ENCODE measurements around the gene DDA1.
"Not testable (repeated sequence)": the region's sequence is repeated elsewhere in the genome, so short reads cannot be mapped to it uniquely, and the experiment has no call there.

DDA1 gene

GRCh38 chr19:17347877-17348276, 38.5 kb downstream of the DDA1 start:
- no peaks in the 10 kb centered on the region for H3K4me1 ChIP-seq (ENCODE audit: control insufficient read depth, low read depth, low read length)
- no peak overlapping the region for H3K9ac ChIP-seq (ENCODE audit: low read length)
- no peak overlapping the region for H3K27ac ChIP-seq (ENCODE audit: low read length)
- no peaks in the 10 kb centered on the region for H3K27me3 ChIP-seq (ENCODE audit: control insufficient read depth, insufficient read depth, low read length)
- H3K36me3 ChIP-seq (ENCODE audit: control insufficient read depth, low read depth, low read length): no peaks in the 10 kb centered on the region
- no peaks in the 10 kb centered on the region for H3K9me3 ChIP-seq (ENCODE audit: control insufficient read depth, low read depth, low read length)
- H3K4me3 ChIP-seq (ENCODE audit: low read length): no peak overlapping the region

DNA sequence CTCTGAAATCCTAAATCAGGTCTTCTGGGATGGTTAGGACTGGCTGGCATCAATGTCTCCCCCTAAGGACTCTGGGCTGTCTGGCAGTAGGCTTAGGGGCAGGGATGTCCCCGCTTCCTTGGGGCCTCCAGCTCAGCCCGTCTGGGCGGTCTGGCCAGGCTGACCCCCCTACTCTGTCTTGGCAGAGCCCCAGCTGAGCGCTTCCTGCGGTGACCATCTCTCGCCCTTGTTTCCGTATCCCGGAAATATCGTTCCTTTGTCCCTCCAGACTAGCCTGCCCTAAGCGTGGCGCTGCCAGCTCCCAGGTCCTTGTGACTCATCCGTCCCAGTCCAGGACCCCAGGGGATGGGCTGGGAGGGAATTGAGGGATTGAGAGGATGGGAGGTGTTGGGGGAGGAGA, 39.3 kb downstream of the DDA1 start:
- H3K9ac ChIP-seq (ENCODE audit: low read length): peak overlapping the region; percentile 26
- H3K9me3 ChIP-seq (ENCODE audit: control insufficient read depth, low read depth, low read length): no peaks in the 10 kb centered on the region
- H3K4me3 ChIP-seq (ENCODE audit: low read length): no peak overlapping the region
- H3K27ac ChIP-seq (ENCODE audit: low read length): no peak overlapping the region
- H3K4me1 ChIP-seq (ENCODE audit: control insufficient read depth, low read depth, low read length): no peaks in the 10 kb centered on the region
- H3K36me3 ChIP-seq (ENCODE audit: control insufficient read depth, low read depth, low read length): no peaks in the 10 kb centered on the region
- no peaks in the 10 kb centered on the region for H3K27me3 ChIP-seq (ENCODE audit: control insufficient read depth, insufficient read depth, low read length)

- Histone ChIP-seq H3K4me1 (ENCODE audit: control insufficient read depth, low read depth, low read length) (no peaks in the 10 kb centered on the region), H3K9ac (ENCODE audit: low read length) (no peak overlapping the region), H3K27me3 (ENCODE audit: control insufficient read depth, insufficient read depth, low read length) (no peaks in the 10 kb centered on the region), H3K36me3 (ENCODE audit: control insufficient read depth, low read depth, low read length) (no peaks in the 10 kb centered on the region), H3K27ac (ENCODE audit: low read length) (no peak overlapping the region), H3K4me3 (ENCODE audit: low read length) (no peak overlapping the region), H3K9me3 (ENCODE audit: control insufficient read depth, low read depth, low read length) (no peaks in the 10 kb centered on the region)
Measured at GRCh38 chr19:17351815-17352435, 42.6 kb downstream of the DDA1 start.

DNA sequence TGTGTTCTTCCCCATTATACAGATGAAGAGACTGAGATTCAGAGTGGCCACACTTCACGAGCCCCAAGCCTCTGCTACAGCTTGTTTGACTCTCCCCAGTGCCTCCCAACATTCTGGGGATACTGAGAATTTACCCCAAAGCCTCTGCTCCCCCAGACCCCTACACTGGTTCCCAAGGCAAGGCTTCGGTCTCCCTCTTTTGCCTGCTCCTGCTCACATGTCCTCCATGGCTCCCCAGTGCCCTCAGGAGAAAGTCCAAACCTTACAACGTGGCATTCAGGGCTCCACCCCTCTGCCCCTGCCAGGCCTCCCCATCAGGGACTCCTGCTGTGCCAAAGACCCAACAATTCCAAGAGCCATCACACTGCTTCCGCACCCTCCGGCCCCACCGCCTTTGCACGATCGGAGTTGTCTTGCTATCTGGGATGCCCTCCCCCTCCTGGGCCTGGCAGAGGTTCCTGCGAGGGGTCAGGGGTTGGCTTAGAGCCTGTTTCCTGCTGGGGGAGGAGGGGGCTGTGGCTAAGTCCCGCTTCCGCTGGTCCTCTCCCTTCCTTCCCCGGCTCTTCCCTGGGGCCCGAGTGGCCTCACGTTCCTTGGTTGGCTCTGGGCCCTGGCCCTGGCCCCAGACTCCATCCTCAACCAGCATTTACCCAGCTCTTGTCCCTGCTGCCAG, 43.4 kb downstream of the DDA1 start:
- H3K9ac ChIP-seq (ENCODE audit: low read length): no peak overlapping the region
- no peaks in the 10 kb centered on the region for H3K4me1 ChIP-seq (ENCODE audit: control insufficient read depth, low read depth, low read length)
- H3K4me3 ChIP-seq (ENCODE audit: low read length): no peak overlapping the region
- no peaks in the 10 kb centered on the region for H3K36me3 ChIP-seq (ENCODE audit: control insufficient read depth, low read depth, low read length)
- H3K27me3 ChIP-seq (ENCODE audit: control insufficient read depth, insufficient read depth, low read length): no peaks in the 10 kb centered on the region
- no peaks in the 10 kb centered on the region for H3K9me3 ChIP-seq (ENCODE audit: control insufficient read depth, low read depth, low read length)
- H3K27ac ChIP-seq (ENCODE audit: low read length): no peak overlapping the region

- no peaks in the 10 kb centered on the region for H3K27me3 ChIP-seq (ENCODE audit: control insufficient read depth, insufficient read depth, low read length)
- no peaks in the 10 kb centered on the region for H3K9me3 ChIP-seq (ENCODE audit: control insufficient read depth, low read depth, low read length)
- no peaks in the 10 kb centered on the region for H3K4me1 ChIP-seq (ENCODE audit: control insufficient read depth, low read depth, low read length)
- H3K27ac ChIP-seq (ENCODE audit: low read length): no peak overlapping the region
- H3K9ac ChIP-seq (ENCODE audit: low read length): no peak overlapping the region
- H3K36me3 ChIP-seq (ENCODE audit: control insufficient read depth, low read depth, low read length): no peaks in the 10 kb centered on the region
- no peak overlapping the region for H3K4me3 ChIP-seq (ENCODE audit: low read length)
Measured at GRCh38 chr19:17353386-17353785, 44.0 kb downstream of the DDA1 start.

DNA sequence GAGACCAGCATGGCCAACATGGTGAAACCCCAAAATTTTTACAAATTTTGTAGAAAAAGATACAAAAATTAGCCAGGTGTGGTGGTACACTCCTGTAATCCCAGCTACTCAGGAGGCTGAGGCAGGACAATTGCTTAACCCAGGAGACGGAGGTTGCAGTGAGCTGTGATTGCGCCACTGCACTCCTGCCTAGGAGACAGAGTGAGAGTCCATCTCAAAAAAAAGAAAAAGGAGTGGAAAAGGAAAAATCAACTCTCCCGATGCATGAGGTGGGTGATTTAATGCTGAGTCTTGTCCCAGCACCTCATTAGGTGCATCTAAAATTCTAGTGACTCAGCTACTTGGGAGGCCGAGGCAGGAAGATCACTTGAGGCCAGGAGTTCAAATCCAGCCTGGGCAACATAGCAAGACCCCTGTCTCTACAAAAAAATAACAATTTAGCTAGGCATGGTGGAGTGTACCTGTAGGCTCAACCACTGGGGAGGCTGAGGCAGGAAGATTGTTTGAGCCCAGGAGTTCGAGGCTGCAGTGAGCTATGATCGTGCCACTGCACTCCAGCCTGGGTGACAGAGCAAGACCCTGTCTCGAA, 47.8 kb downstream of the DDA1 start:
- Histone ChIP-seq H3K27me3 (ENCODE audit: control insufficient read depth, insufficient read depth, low read length) (no peaks in the 10 kb centered on the region), H3K9me3 (ENCODE audit: control insufficient read depth, low read depth, low read length) (no peaks in the 10 kb centered on the region), H3K27ac (ENCODE audit: low read length) (no peak overlapping the region), H3K36me3 (ENCODE audit: control insufficient read depth, low read depth, low read length) (no peaks in the 10 kb centered on the region), H3K4me1 (ENCODE audit: control insufficient read depth, low read depth, low read length) (no peaks in the 10 kb centered on the region), H3K9ac (ENCODE audit: low read length) (no peak overlapping the region), H3K4me3 (ENCODE audit: low read length) (no peak overlapping the region)

DNA sequence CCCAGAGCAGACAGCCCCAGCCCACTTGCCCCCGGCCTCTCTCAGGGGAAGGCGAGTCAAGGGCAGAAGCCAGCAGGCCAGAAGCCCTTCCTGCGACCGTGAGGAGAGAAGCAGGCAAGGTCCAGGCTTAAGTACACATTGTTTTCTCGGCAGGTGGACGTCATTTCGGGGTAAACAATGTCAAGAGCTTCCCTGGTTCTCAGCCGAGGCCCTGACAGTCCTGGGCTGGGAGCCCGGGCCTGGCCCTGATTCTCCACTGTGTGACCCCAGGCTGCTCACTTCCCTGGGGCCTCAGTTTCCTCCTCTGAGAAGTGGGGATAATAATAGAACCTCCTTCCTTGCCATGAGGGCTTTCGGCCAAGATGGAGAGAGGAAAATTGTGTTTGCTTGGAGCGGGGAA, 48.4 kb downstream of the DDA1 start:
- Histone ChIP-seq H3K4me1 (ENCODE audit: control insufficient read depth, low read depth, low read length) (no peaks in the 10 kb centered on the region), H3K4me3 (ENCODE audit: low read length) (no peak overlapping the region), H3K9me3 (ENCODE audit: control insufficient read depth, low read depth, low read length) (no peaks in the 10 kb centered on the region), H3K9ac (ENCODE audit: low read length) (no peak overlapping the region), H3K27ac (ENCODE audit: low read length) (no peak overlapping the region), H3K27me3 (ENCODE audit: control insufficient read depth, insufficient read depth, low read length) (no peaks in the 10 kb centered on the region), H3K36me3 (ENCODE audit: control insufficient read depth, low read depth, low read length) (no peaks in the 10 kb centered on the region)

DNA sequence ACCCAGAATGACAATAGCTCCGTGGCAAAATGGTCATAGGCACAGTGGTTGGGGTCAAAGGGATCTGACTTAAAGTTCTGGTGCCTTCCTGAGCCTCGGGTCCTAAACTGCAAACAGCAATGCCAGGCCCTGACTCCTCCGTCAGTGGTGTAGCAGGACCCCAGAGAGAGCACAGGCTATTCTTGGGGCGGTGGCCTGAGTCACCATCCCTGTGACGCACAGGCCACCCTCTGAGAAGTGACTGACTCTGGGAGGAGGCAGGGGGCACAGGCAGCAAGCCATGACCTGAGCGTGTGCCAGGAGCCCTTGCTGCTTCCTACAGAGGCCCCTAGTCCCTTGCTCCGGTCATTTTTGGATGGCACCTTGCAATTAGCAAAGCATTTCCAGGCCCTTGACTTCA, 49.0 kb downstream of the DDA1 start:
- H3K36me3 ChIP-seq (ENCODE audit: control insufficient read depth, low read depth, low read length): no peaks in the 10 kb centered on the region
- H3K9ac ChIP-seq (ENCODE audit: low read length): no peak overlapping the region
- no peak overlapping the region for H3K27ac ChIP-seq (ENCODE audit: low read length)
- H3K4me1 ChIP-seq (ENCODE audit: control insufficient read depth, low read depth, low read length): no peaks in the 10 kb centered on the region
- no peaks in the 10 kb centered on the region for H3K9me3 ChIP-seq (ENCODE audit: control insufficient read depth, low read depth, low read length)
- no peak overlapping the region for H3K4me3 ChIP-seq (ENCODE audit: low read length)
- H3K27me3 ChIP-seq (ENCODE audit: control insufficient read depth, insufficient read depth, low read length): no peaks in the 10 kb centered on the region

DNA sequence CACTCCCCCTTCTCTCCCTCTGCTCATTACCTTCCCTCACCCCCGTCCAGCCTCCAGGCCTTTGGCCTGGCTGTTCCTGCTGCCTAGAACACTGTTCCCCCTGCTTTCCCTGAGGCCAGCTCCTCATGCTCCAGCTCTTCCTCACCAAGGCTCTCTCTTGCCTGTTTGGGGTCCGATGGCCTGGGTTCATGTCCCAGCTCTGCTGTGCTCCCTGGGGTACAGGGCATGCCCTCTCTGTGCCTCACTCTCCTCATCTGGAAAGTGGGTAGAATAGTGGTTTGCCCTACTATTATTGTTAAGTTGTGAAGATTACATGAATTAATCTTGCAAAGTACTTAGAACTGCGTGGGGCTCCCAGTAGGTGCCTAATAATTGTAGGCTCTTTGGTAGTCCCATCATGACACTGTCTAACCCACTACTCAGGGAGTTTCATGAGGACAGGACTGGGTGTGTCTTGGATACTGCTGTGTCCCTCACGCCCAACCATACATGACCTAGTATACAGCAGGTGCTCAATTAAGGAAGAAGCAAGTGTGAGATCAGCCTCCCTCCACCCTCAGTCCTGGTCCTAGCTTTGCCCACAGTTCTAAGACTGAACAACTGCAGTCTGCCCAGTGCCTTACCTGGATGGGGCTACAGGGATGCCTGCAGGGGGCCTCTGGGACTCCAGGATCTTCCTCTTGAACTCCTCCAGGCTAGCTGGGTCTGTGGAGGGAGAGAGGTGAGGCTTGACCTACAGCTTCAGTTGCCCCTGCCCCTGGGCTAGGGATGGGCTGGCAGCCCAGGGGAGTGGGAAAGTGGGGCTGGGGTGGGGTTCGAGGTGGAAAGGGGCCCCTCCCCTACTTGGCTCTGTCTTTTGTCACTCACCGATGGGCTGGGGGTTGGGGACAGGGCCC, 50.8 kb downstream of the DDA1 start:
- no peak overlapping the region for H3K4me3 ChIP-seq (ENCODE audit: low read length)
- no peaks in the 10 kb centered on the region for H3K4me1 ChIP-seq (ENCODE audit: control insufficient read depth, low read depth, low read length)
- no peaks in the 10 kb centered on the region for H3K36me3 ChIP-seq (ENCODE audit: control insufficient read depth, low read depth, low read length)
- no peak overlapping the region for H3K27ac ChIP-seq (ENCODE audit: low read length)
- H3K27me3 ChIP-seq (ENCODE audit: control insufficient read depth, insufficient read depth, low read length): no peaks in the 10 kb centered on the region
- no peak overlapping the region for H3K9ac ChIP-seq (ENCODE audit: low read length)
- no peaks in the 10 kb centered on the region for H3K9me3 ChIP-seq (ENCODE audit: control insufficient read depth, low read depth, low read length)

DNA sequence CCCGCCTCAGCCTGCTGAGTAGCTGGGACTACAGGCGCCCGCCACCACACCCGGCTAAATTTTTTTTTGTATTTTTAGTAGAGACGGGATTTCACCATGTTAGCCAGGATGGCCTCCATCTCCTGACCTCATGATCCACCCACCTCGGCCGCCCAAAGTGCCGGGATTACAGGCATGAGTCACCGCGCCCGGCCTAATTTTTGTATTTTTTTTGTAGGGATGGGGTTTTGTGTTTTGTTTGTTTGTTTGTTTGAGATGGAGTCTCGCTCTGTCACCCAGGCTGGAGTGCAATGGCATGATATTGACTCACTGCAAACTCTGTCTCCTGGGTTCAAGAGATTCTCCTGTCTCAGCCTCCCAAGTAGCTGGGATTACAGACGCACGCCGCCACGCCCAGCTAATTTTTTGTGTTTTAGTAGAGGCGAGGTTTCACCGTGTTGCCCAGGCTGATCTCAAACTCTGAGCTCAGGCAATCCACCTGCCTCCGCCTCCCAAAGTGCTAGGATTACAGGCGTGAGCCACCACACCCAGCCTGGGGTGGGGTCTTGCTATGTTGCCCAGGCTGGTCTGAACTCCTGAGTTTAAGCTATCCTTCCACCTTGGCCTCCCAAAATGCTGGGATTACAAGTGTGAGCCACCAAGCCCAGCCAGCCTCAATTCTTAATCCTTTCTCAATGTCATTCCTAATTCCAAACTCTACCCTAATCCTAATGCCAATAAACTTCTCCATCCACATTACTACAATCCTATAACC, 54.7 kb downstream of the DDA1 start:
- H3K27ac ChIP-seq (ENCODE audit: low read length); H3K4me1 ChIP-seq (ENCODE audit: control insufficient read depth, low read depth, low read length); H3K9me3 ChIP-seq (ENCODE audit: control insufficient read depth, low read depth, low read length); H3K9ac ChIP-seq (ENCODE audit: low read length); H3K4me3 ChIP-seq (ENCODE audit: low read length); H3K36me3 ChIP-seq (ENCODE audit: control insufficient read depth, low read depth, low read length); H3K27me3 ChIP-seq (ENCODE audit: control insufficient read depth, insufficient read depth, low read length): not testable (repeated sequence)

DNA sequence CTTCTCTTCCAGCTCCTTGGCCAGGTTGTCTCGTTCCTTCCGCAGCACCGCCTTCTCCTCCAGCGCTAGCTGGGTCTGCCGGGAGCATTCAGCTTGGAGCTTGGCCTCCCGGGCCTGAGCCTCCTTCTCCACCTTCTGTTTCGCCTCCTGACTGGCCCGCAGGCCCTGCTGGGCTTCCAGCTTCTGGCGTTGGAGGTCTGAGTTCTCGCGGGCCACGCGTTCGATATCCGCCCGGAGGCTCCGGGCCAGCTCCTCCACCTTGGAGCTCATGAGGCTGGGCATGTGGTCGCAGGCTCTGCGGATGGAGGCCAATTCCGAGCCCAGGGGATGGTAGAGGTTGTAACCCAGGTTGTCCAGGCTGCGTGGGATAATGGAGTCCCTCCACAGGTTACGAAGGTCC, 56.0 kb downstream of the DDA1 start:
- Histone ChIP-seq H3K4me1 (ENCODE audit: control insufficient read depth, low read depth, low read length) (no peaks in the 10 kb centered on the region), H3K27ac (ENCODE audit: low read length) (no peak overlapping the region), H3K9me3 (ENCODE audit: control insufficient read depth, low read depth, low read length) (no peaks in the 10 kb centered on the region), H3K9ac (ENCODE audit: low read length) (no peak overlapping the region), H3K4me3 (ENCODE audit: low read length) (no peak overlapping the region), H3K27me3 (ENCODE audit: control insufficient read depth, insufficient read depth, low read length) (no peaks in the 10 kb centered on the region), H3K36me3 (ENCODE audit: control insufficient read depth, low read depth, low read length) (no peaks in the 10 kb centered on the region)
